GM19455 (cell line): ENCODE results near the gene DACH2.

Experiments
- ATAC-seq: cut with Tn5 transposase; IDR thresholded peaks from one replicate; pipeline ENCODE4 v1.9.1; 2021; ENCODE audit not compliant: unreplicated experiment

DACH2 gene

GRCh38 chrX:86747091-86747490, 598.8 kb downstream of the DACH2 start:
- ATAC-seq, result no peak

GRCh38 chrX:86805241-86805640, 657.0 kb downstream of the DACH2 start:
- ATAC-seq, result no peak

- no peak for ATAC-seq
These were observed 658.5 kb downstream of the DACH2 start for GRCh38 chrX:86806786-86807185.

DNA sequence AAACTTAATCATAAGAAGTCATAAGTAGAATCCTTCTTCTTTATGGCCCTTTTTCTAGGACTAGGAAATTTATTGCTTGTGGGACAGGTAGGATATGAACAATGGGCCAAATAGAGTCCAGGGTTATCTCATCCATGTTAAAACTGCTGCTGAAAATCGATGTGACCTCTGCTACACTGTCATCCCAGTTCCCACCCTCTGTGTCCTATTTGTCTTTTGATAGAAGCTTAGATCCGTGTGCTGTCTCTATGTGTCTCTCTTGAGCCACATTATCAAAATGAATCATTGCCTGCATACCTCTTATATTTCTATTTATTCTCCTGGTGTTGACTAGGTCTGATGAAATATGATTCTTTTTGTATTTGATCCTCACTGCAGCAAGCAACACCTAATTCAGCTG, 661.4 kb downstream of the DACH2 start:
- no peak for ATAC-seq

- no peak for ATAC-seq
These were observed 681.5 kb downstream of the DACH2 start for GRCh38 chrX:86829786-86830185.

DNA sequence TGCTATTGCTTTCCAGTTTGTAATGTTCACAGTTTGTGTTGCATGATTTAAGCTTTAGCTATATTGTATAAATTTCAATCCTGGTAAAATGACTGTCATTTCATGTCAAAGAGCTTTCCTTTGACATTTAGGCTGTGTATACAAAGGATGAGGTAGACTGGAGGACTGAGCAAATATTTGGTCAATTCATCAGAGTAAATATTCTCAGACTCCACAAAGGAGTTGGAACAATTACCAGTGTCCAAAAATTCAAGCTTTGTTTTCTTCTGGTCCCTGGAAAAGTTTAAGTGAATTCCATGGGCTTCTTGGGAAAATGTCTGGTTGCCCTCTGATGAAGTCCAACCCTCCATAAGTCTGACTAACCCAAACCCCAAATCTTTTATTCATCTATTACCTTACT, 682.4 kb downstream of the DACH2 start:
- ATAC-seq, result no peak

- ATAC-seq, result no peak
These were observed 696.9 kb downstream of the DACH2 start for GRCh38 chrX:86845101-86845500.
